Measurements from ENCODE around the gene STK31. TPM values are rescaled to one million over a fixed set of nuclear protein-coding genes. Genes with fewer than 3 reads are reported as not detected.

Gene STK31
- total and polyA plus RNA-seq, 10 of the 15 experiments (the other 5 are each of a cell fraction or from before 2014, with no cell fraction given) = 0.08 to 0.49 (median 0.17) TPM; not detected in 1

- TF ChIP-seq, protein P1, sequence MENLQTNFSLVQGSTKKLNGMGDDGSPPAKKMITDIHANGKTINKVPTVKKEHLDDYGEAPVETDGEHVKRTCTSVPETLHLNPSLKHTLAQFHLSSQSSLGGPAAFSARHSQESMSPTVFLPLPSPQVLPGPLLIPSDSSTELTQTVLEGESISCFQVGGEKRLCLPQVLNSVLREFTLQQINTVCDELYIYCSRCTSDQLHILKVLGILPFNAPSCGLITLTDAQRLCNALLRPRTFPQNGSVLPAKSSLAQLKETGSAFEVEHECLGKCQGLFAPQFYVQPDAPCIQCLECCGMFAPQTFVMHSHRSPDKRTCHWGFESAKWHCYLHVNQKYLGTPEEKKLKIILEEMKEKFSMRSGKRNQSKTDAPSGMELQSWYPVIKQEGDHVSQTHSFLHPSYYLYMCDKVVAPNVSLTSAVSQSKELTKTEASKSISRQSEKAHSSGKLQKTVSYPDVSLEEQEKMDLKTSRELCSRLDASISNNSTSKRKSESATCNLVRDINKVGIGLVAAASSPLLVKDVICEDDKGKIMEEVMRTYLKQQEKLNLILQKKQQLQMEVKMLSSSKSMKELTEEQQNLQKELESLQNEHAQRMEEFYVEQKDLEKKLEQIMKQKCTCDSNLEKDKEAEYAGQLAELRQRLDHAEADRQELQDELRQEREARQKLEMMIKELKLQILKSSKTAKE (IDR thresholded peaks at IDR 0.05; ENCODE audit: low read depth, poor library complexity, severe bottlenecking) = no peak
- TF ChIP-seq CHD4 (IDR thresholded peaks at IDR 0.05) = no peak
- TF ChIP-seq ETV6 (conservative IDR thresholded peaks at IDR 0.05 in 1 of 2, IDR thresholded peaks at IDR 0.05 in 1 of 2; ENCODE audit: borderline replicate concordance in 1 of 2, low read depth in 1 of 2) = no peak
- TF ChIP-seq DPF2 (IDR thresholded peaks at IDR 0.05) = no peak
- no peak for TF ChIP-seq CEBPB (IDR thresholded peaks at IDR 0.05; ENCODE audit: borderline replicate concordance in 1 of 2, low read depth in 2 of 2, low read length in 2 of 2)
- TF ChIP-seq SMAD1 (IDR thresholded peaks at IDR 0.05; ENCODE audit: low read depth, partially characterized antibody) = no peak
These were observed 23.0 kb upstream of the STK31 start (continued) for GRCh38 chr7:23687011-23687410.

DNA sequence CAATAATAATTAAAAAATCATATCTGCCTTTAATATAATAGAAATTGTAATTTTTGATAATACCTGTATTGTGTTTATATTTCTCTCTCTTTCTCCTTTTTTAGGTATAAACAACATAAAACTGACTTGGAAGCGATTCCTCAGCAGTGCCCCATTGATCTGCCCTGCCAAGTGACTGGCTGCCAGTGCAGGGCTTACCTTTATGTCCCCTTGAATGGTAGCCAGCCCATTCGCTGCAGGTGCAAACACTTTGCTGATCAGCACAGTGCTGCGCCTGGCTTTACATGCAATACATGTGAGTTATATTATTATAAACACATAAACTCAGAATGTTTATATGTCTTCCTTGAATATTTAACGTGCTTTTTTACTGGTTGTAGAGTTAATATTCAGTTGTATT lies 20.9 kb upstream of the STK31 start:
- Histone ChIP-seq H3K9ac (ENCODE audit: control insufficient read depth, insufficient read depth, low read length) (no peak overlapping the region), H2AFZ (ENCODE audit: control insufficient read depth, low read depth, low read length) (no peak overlapping the region), H3K36me3 (ENCODE audit: control insufficient read depth in 2 of 2, insufficient read depth in 2 of 2, low read length in 1 of 2) (peaks cover 0 to 6% of the 10 kb centered on the region in 2 experiments), H3K27ac (ENCODE audit: control insufficient read depth, insufficient read depth) (no peak overlapping the region), H3K27me3 (replicated peaks in 1 of 2; ENCODE audit: control insufficient read depth in 2 of 2, insufficient read depth in 2 of 2, low read length in 1 of 2) (no peaks in the 10 kb centered on the region), H3K4me3 (no peak overlapping the region), H3K9me3 (replicated peaks; ENCODE audit: control insufficient read depth, insufficient read depth, low read length) (no peaks in the 10 kb centered on the region; the same call in 1 of the 3 replicates), H4K20me1 (ENCODE audit: control insufficient read depth, insufficient read depth) (no peaks in the 10 kb centered on the region), H3K79me2 (ENCODE audit: control insufficient read depth, insufficient read depth, low read length) (no peaks in the 10 kb centered on the region), H3K4me2 (ENCODE audit: control insufficient read depth, insufficient read depth) (no peak overlapping the region), H3K4me1 (ENCODE audit: control insufficient read depth, insufficient read depth, low read length) (no peaks in the 10 kb centered on the region; the same call in 1 of the 2 replicates)
- 77% methylated on average over 4 of the region's 4 CpGs for WGBS (ENCODE audit: insufficient coverage, insufficient replicate concordance, low lambda C conversion rate, missing lambda C conversion rate)
- RAD21 ChIA-PET (ENCODE audit: unreplicated experiment) = no interaction called here
- DNase-seq (ENCODE audit: low read depth, low spot score) (no peak), FAIRE-seq (no peak), ATAC-seq (no peak)
- POLR2A ChIA-PET = no interaction called here
- BruUV-seq (replicated peaks) = no TSS peak
- intact Hi-C loops (cut with micrococcal nuclease; ENCODE audit: unreplicated experiment) = no loop called here
- in situ Hi-C loops (cut with MboI) = no loop called here
- CTCF ChIA-PET = interaction anchor here (11.3 kb wide), 1 partner anchor 7 kb away, joined by 123 read pairs; no protein-coding TSS in a partner anchor
- TF ChIP-seq IKZF1 (conservative IDR thresholded peaks at IDR 0.05) = no peak
- no peak for TF ChIP-seq BCLAF1 (IDR thresholded peaks at IDR 0.05)
- no peak for TF ChIP-seq POLR2AphosphoS2 (IDR thresholded peaks at IDR 0.05; ENCODE audit: low read depth, low read length)
- no peak for TF ChIP-seq SREBF1 (IDR thresholded peaks at IDR 0.05; ENCODE audit: low read length)
- no peak for TF ChIP-seq PAX8 (IDR thresholded peaks at IDR 0.05)
- no peak for TF ChIP-seq TCF7 (IDR thresholded peaks at IDR 0.05; ENCODE audit: borderline replicate concordance)
- TF ChIP-seq BCL11A (IDR thresholded peaks at IDR 0.05; ENCODE audit: low read depth, low read length) = no peak
- TF ChIP-seq ZNF217 (IDR thresholded peaks at IDR 0.05) = no peak
- TF ChIP-seq FOS (IDR thresholded peaks at IDR 0.05; ENCODE audit: borderline replicate concordance, extremely low read depth, insufficient read length) = no peak
- TF ChIP-seq POU2F2 (IDR thresholded peaks at IDR 0.05; ENCODE audit: borderline replicate concordance, low read depth, low read length) = no peak
- no peak for TF ChIP-seq GABPA (IDR thresholded peaks at IDR 0.05; ENCODE audit: low read depth)
- SMC1A ChIA-PET (ENCODE audit: uncharacterized antibody, unreplicated experiment) = interaction anchor here (2.2 kb wide), 1 partner anchor 8 kb away, joined by 7 read pairs; no protein-coding TSS in a partner anchor

All from GM12878 (cell line).